Calu3 (cell line): ENCODE data around the gene ZNF626. TPM values are rescaled to one million over a fixed set of nuclear protein-coding genes. Genes with fewer than 3 reads are reported as not detected.
"Not testable (repeated sequence)": the region's sequence is repeated elsewhere in the genome, so short reads cannot be mapped to it uniquely, and the experiment has no call there.

Experiments
- Bru-seq: library from RNA; stranded (reverse); fragments of 400-500 nt; gene quantifications from one replicate; lab custom pipeline; 2021; lab: Mats Ljungman, UMichigan
- BruChase-seq, 2 experiments: library from RNA; stranded (reverse); fragments of 400-500 nt; gene quantifications; one replicate each; lab custom pipeline; 2021; lab: Mats Ljungman, UMichigan
- BruUV-seq: library from RNA; stranded (reverse); fragments of 400-500 nt; replicated peaks from 2 replicates; lab custom pipeline; 2021; lab: Mats Ljungman, UMichigan
- CTCF ChIA-PET: fragments of 300-600 bp; sonication (Branson Sonifier 250); formaldehyde crosslinking; loops from one replicate; lab custom pipeline; 2022; ENCODE audit warnings: antibody characterized with exemption; lab: Charles Lee
- DNase-seq: peaks from one replicate; pipeline ENCODE4 v3.0.0; 2022
- H3K27ac Mint-ChIP-seq: one replicate; pipeline ENCODE4 v1.8.0; 2022; ENCODE audit warnings: mixed read lengths; ENCODE audit not compliant: unreplicated experiment
- H3K27me3 Mint-ChIP-seq: one replicate; pipeline ENCODE4 v1.8.0; 2022; ENCODE audit warnings: mixed read lengths; ENCODE audit not compliant: unreplicated experiment
- H3K36me3 Mint-ChIP-seq: one replicate; pipeline ENCODE4 v1.8.0; 2022; ENCODE audit warnings: mild to moderate bottlenecking, moderate library complexity, mixed read lengths; ENCODE audit not compliant: insufficient read depth, unreplicated experiment
- H3K4me1 Mint-ChIP-seq: one replicate; pipeline ENCODE4 v1.8.0; 2022; ENCODE audit warnings: mild to moderate bottlenecking, low read depth, mixed read lengths; ENCODE audit not compliant: unreplicated experiment
- H3K4me3 Mint-ChIP-seq: one replicate; pipeline ENCODE4 v1.8.0; 2022; ENCODE audit warnings: mild to moderate bottlenecking, low read depth, moderate library complexity, mixed read lengths; ENCODE audit not compliant: unreplicated experiment
- H3K9me3 Mint-ChIP-seq: one replicate; pipeline ENCODE4 v1.8.0; 2022; ENCODE audit warnings: low read depth, mixed read lengths; ENCODE audit not compliant: unreplicated experiment
- CTCF ChIP-seq: fragments of 200-600 bp; IDR thresholded peaks from one replicate; pipeline ENCODE4 v1.8.0; 2022; ENCODE audit warnings: antibody characterized with exemption; ENCODE audit not compliant: unreplicated experiment
- intact Hi-C: fragments of 100-400 bp; cut with micrococcal nuclease; formaldehyde crosslinking; loops from one replicate; pipeline ENCODE4 v1.10.0; 2022; ENCODE audit not compliant: unreplicated experiment
- long read RNA-seq: library from polyadenylated mRNA; stranded (forward); transcript quantifications from one replicate; pipeline ENCODE4 v2.0.0, GENCODE V29; 2022
- total RNA-seq: library from RNA; stranded (reverse); gene quantifications from 2 replicates; pipeline ENCODE4 v1.2.3, GENCODE V29; 2022

ZNF626 gene
- total RNA-seq (not detected in 2 replicates), Bru-seq, nascent RNA (not detected), BruChase-seq, experiment 1, labeled RNA remaining after a 6-hour chase (not detected), BruChase-seq, experiment 2, labeled RNA remaining after a 2-hour chase (not detected)
- long read RNA-seq: 0 reads

DNA sequence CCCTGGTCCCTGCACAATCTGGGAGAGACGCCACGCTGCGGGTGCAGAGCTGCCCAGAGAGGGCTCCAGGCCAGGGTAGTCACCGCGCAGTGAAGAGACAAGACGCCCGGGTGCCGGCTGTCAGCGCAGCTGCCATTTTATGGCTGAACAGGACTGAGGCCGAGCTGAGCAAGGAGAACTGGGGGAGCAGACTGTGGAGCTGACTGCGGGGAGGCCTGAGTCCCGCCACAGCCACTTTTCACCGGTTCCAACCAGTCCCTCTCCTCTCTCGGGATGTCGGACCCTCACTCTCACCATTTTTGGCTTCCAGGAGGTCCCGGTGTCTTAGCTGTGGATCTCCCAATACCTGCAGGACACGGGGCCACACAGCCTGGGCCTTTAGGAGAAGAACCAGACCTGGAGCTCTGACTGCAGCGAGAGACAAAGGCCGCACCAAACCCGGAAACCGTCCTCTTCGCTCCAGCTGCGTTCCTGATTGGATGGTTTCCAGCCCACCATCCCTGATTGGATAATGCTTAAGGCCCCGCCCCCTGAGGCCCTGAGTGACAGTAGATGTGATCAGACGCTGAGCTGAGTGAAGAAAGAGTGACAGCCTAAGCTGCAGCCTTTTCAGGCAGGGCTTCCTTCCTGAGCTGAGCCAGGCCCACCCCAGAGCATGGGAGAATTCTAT is at the start of gene ZNF626:
TSS of gene ZNF626 (minus strand) at position 422 of the 670 bp plus-strand sequence. CDS start at position 297, 125 bp downstream.
- Mint-ChIP-seq H3K36me3 (no peaks in the 10 kb centered on the region), H3K4me1 (no peaks in the 10 kb centered on the region), H3K9me3 (peaks cover 6% of the 10 kb centered on the region), H3K27ac (no peak within 1 kb of the TSS), H3K4me3 (no peak within 1 kb of the TSS), H3K27me3 (no peaks in the 10 kb centered on the region)
- no peak for DNase-seq
- no TSS peak for BruUV-seq
- intact Hi-C loops: no loop called here
- CTCF ChIA-PET: no interaction called here
- no peak for TF ChIP-seq CTCF

GRCh38 chr19:20669263-20669662 is 7.9 kb upstream of the ZNF626 start:
- H3K27me3 Mint-ChIP-seq: no peaks in the 10 kb centered on the region
- no peaks in the 10 kb centered on the region for H3K4me1 Mint-ChIP-seq
- CTCF ChIA-PET: interaction anchor here (0.7 kb wide), 1 partner anchor 768 kb away, joined by 3 read pairs; no protein-coding TSS in a partner anchor
- no TSS peak for BruUV-seq
- intact Hi-C loops: no loop called here
- no peaks in the 10 kb centered on the region for H3K36me3 Mint-ChIP-seq
- DNase-seq: no peak
- peaks cover 3% of the 10 kb centered on the region for H3K9me3 Mint-ChIP-seq
- no peak overlapping the region for H3K27ac Mint-ChIP-seq
- TF ChIP-seq CTCF: no peak
- H3K4me3 Mint-ChIP-seq: no peak overlapping the region

DNA sequence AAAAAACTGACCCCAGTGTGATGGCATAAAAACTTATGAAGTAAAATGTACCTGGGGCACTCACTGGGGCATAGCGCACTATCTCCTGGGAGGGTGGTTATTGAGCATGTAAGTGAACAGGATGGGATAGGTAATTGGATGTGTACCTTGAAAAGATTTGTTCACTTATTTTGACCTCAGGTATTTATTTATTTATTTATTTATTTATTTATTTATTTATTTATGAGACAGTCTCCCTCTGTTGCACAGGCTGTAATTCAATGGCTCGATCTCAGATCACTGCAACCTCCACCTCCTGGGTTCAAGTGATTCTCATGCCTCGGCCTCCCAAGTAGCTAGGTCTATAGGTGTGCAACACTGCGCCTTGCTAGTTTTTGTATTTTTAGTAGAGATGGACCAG is 5.9 kb upstream of the ZNF626 start:
- no peaks in the 10 kb centered on the region for H3K36me3 Mint-ChIP-seq
- intact Hi-C loops: no loop called here
- DNase-seq: no peak
- H3K4me1 Mint-ChIP-seq: no peaks in the 10 kb centered on the region
- BruUV-seq: no TSS peak
- CTCF ChIA-PET: interaction anchor here (0.7 kb wide), 1 partner anchor 720 kb away, joined by 6 read pairs; no protein-coding TSS in a partner anchor
- TF ChIP-seq CTCF: no peak
- no peak overlapping the region for H3K27ac Mint-ChIP-seq
- peaks cover 7% of the 10 kb centered on the region for H3K9me3 Mint-ChIP-seq
- H3K27me3 Mint-ChIP-seq: no peaks in the 10 kb centered on the region
- no peak overlapping the region for H3K4me3 Mint-ChIP-seq

GRCh38 chr19:20664901-20665781 is 3.8 kb upstream of the ZNF626 start:
- no peak for TF ChIP-seq CTCF
- no peak for DNase-seq
- Mint-ChIP-seq H3K27me3 (no peaks in the 10 kb centered on the region), H3K9me3 (peaks cover 4% of the 10 kb centered on the region), H3K4me1 (no peaks in the 10 kb centered on the region), H3K27ac (no peak overlapping the region), H3K4me3 (no peak overlapping the region), H3K36me3 (no peaks in the 10 kb centered on the region)
- no TSS peak for BruUV-seq
- intact Hi-C loops: no loop called here
- CTCF ChIA-PET: interaction anchor here (0.7 kb wide), 1 partner anchor 711 kb away, joined by 4 read pairs; no protein-coding TSS in a partner anchor

DNA sequence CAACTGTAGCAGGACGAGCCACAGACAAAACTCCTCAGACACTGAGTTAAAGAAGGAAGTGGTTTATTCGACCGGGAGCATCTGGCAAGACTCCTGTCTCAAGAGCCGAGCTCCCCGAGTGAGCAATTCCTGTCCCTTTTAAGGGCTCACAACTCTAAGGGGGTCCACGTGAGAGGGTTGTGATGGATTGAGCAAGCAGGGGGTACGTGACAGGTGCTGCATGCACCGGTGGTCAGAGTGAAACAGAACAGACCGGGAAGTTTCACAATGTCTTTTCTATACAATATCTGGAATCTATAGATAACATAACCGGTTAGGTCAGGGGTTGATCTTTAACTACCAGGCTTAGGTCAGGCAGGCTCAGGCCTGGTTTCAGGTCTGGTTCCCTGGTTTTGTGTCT is 3.1 kb upstream of the ZNF626 start:
- H3K27ac Mint-ChIP-seq, H3K9me3 Mint-ChIP-seq, H3K4me3 Mint-ChIP-seq, BruUV-seq, CTCF ChIA-PET, H3K4me1 Mint-ChIP-seq, H3K36me3 Mint-ChIP-seq, H3K27me3 Mint-ChIP-seq, intact Hi-C loops, DNase-seq: not testable (repeated sequence)
